HUDEP-2 (cell line): ENCODE data around the gene PTK7.
A peak's percentile ranks its signal among the peaks of the same experiment; 100 is the strongest.

ENCODE experiments used
- DNase-seq, 76 experiments: peaks; one replicate each; lab custom pipeline; 2025; ENCODE audit not compliant: unreplicated experiment in 76 of 76; lab: John Stamatoyannopoulos, UW

The PTK7 gene

DNA sequence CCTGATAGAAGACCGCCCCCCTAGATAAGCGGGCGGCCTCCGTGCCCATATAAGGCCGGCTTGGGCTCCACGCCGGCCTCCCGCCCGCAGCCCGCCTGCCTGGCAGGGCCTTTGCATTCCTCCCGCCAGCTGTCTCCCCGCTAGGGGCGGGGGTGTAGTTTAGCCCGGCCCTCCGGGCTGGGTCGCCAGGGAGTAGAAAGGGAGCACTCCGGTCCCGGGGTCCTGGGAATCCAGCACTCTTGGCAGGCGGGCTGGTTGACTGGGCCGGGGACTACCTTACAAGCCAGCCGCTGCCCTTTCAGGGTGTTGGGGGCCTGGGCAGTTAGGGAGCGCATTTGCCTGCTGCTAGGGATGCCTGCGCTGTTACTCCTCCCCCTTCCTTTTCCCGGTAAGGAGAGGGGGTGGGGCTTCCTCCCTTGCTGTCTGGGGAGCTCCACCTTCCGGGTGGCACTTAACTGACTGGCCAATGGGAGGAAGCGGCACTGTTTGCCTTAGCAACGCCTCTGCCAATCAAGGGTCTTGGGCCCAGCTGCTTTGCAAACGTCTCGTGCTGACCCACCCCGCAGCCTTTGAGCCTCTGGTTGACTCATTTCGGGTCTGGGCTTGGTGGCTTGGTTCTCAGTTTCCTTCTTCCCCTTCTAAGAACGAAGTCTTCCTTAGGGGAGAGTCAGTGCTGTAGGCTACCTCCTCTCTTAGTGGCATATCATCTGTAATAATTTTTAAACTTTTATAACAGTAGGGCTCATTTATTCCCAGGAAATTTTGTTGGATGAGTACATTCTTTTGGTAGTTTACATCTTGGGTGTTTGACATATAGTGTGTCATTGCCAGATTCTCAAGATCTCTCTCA lies 98.4 kb downstream of the PTK7 start:
- peak; percentile 86 to 100 (median 98) for DNase-seq

DNA sequence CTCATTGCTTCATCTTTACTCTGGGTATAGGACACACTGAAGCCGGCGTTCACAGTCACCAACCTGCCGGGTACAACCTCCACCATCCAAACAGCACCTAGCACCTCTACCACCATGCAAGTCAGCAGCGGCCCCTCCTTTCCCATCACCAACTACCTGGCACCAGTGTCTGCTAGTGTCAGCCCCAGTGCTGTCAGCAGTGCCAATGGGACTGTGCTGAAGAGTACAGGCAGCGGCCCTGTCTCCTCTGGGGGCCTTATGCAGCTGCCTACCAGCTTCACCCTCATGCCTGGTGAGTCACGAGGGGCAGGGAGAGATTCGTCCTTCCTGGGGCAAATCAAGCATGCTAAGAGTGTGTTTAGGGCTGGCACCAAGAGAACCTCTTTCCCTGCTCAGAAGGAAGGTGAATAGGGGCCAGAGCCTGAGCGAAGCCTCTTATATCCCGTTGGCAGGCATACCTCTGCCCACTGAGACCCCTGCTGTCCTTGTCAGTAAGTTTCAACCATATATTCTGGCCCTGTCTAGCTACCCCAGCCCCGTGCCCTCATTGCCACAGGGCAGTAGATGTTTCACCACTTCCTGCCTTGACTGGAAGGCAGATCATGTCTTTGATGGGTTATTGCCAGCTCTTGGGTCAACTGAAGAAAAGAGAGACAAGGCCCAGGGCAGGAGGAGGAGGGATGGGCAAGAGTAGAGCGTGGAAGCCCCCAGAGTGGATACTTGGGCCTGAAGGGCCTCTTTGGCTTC lies 99.7 kb downstream of the PTK7 start:
- DNase-seq = no peak

DNA sequence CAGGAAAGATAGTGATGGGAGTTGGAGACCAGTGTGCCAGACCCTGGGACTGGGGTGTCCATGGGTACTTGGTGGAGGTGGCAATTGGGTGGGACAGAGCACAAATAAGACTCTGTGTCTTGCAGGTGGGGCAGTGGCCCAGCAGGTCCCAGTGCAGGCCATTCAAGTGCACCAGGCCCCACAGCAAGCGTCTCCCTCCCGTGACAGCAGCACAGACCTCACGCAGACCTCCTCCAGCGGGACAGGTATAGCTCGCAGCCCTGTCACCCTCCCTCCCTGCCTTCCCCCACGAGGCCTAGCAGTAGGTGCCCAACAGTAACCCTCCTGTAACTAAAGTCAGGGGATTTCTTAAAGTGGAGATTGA lies 100.3 kb downstream of the PTK7 start:
- DNase-seq = no peak

DNA sequence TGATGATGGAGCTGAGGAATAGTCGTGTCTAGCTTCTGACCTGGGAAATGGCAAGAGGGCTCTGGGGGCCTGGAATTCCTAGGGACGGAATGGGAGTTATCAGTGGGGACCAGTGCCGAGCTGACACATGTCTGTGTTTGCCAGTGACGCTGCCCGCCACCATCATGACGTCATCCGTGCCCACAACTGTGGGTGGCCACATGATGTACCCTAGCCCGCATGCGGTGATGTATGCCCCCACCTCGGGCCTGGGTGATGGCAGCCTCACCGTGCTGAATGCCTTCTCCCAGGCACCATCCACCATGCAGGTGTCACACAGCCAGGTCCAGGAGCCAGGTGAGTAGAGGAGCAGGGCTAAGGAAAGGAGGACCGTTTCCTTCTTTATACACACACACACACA lies 102.0 kb downstream of the PTK7 start:
- no peak for DNase-seq

DNA sequence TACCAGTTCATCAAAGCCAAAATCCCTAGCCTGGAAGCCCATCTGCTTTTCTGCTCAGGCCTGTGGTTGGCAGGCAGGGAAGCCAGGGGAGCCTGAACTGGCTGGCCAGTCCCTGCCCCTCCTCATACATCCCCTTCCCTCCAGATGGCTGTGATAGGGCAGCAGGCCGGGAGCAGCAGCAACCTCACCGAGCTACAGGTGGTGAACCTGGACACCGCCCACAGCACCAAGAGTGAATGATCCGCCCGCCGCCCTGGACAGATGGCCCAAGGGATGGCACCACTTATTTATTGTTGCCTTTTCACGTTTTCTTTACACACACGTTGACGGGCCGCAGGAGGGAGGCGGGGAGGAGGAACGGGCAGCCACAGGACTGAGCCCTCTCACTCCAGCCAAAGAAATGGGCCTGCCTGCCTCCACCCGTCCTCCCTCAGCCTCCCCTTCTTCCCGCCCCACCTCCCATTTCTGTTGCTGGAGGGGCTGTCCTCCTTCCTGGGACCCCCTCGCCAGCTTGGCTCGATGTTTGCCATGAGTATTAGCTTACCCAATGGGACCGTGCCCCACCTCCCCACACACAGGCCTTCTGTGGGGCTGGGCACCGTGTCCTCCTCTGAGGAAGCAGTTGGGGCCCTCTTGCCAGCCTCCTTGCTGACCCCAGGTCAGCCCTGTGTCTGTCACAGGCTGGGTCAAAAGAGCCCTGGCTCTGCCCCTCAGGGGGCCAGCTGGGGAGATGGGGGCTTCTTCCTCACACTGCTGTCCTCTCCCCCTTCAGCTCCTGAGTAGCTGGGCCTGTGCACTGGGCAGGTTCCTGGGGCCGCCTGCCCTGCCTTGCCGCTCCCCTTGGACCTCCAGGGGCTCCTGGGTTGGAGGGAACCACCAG lies 103.1 kb downstream of the PTK7 start:
- no peak for DNase-seq

DNA sequence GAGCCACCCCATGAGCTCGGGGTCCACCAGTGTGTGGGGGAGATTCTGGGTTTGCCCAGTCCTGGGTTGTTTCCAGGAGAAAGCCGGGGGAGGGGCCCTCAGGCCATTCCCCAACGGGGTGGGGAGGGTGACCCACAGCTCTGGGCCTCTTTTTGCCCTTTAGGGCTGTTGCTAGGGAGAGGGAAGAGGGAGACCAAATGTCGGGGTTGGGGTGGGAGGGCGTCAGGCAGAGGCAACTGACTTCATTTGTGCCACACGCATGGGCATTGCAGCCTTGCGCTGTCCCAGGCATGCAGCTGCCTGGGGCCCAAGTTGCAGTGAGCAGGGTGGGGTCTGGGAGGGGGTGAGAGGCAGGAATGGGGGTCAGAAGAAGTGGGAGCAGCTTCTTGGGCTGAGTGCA lies 103.9 kb downstream of the PTK7 start:
- no peak for DNase-seq

DNA sequence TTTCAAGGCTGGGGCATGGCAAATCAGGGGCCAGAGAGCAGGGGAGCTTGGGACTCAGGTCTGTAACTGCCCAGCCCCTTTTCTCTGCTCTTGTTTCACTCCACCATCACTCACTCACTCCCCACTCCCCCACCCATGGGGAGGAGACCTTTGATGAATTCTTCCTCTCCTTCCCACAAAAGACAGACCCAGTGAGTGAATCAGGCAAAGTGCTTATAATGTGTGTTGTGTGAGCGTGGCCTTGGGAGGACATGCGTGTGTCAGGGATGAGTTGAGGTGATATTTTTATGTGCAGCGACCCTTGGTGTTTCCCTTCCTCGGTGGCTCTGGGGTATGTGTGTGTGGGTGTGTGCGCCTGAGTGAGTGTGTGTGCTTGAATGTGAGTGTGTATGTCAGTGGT lies 104.9 kb downstream of the PTK7 start:
- no peak for DNase-seq

DNA sequence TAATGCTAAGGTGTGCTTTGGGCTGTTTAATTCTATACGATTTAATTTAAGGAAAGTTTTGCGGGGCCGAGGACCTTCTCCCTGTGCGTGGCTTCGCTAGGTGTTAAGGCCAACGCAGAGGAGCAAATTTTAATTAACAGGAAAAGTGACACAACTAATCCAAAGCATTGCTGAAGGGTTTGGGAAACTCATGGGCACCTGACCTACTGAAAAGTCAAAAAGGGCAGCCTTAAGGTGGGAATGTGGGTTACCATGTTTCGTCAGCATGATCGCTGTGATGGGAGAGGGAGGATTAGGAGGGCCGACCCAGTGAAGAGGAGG lies 105.5 kb downstream of the PTK7 start:
- no peak for DNase-seq

DNA sequence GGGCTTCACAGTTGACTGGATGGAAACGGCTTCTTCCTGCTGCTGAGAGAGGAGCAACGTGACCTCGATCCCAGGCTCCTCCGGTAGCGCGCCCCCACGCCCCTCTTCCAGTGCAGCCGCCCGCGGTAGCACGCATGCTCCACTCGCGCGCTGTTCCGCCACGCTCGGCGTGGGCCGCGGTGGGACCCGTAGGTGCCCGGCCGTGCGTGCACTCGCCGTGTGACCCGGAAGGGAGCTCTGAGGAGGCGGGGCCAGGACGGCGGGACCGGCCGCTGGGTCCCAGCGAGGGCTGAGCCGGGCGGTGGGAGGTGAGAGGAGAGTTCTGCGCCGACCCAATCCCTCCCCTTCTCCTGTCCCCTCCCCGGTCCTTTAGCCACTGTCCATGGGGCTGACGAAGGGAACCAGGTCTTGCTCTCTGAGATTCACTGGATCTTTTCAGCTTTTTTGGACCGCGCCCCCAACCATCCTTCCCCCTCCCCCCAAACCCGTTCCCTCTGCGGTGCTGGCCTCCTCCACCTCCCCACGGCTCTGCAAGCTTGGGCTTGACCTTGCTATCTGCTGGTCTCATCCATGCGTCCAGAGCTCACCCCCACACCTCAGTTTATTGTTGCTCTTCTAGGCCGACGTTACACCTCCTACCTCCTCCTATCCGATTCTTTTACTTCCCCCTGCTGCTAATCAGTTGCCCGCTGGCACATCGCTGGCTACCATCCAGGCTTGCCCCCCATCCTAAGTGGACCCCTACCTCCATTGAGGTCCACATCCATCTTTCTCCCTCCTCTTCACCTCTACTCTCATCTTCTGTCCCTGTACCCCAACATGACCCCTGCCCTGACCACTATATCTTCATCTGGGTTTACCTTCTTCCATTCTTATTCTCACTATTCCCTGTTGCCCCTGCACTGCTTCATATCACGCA lies 106.1 kb downstream of the PTK7 start, which contains the start of gene CUL9:
Gene CUL9, plus strand, starts transcription at position 255 of the 919 bp plus-strand sequence. CDS start 2,115 bp downstream, outside the sequence.
- peak in 70 of 76 experiments; percentile 22 to 90 (median 70) for DNase-seq

DNA sequence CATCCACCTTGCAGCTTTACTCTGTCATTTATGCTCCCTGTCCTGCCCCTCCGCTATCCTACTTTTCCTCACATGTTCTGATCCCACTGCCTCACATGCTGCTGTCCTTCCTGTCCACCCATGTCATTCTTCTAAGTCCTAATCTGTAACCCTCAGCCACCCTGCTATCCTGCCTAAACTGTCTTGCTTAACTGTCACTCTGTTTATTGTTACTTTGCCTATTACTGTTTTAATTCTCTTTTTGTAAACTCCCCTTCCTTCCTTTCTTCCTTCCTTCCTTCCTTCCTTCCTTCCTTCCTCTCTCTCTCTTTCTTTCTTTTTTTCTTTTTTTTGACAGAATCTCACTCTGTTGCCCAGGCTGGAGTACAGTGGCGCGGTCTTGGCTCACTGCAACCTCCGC lies 107.3 kb downstream of the PTK7 start:
- DNase-seq = no peak

DNA sequence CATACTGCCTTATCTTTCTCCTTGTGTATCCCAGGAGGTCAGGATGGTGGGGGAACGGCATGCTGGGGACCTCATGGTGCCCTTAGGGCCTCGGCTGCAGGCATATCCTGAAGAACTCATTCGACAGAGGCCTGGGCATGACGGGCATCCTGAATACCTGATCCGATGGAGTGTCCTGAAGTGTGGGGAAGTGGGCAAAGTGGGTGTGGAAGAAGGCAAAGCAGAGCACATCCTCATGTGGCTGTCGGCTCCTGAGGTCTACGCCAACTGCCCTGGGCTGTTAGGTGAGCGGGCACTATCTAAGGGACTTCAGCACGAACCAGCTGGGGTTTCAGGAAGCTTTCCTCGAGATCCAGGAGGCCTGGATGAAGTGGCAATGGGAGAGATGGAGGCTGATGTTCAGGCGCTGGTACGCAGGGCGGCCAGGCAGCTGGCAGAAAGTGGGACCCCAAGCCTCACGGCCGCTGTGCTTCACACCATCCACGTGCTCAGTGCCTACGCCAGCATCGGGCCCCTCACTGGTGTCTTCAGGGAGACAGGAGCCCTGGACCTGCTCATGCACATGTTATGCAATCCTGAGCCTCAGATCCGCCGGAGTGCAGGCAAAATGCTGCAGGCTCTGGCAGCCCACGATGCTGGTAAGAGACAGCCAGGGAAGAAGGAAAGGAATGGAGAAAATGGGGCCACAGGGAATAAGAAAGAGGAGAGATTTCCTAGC lies 108.3 kb downstream of the PTK7 start:
- no peak for DNase-seq

DNA sequence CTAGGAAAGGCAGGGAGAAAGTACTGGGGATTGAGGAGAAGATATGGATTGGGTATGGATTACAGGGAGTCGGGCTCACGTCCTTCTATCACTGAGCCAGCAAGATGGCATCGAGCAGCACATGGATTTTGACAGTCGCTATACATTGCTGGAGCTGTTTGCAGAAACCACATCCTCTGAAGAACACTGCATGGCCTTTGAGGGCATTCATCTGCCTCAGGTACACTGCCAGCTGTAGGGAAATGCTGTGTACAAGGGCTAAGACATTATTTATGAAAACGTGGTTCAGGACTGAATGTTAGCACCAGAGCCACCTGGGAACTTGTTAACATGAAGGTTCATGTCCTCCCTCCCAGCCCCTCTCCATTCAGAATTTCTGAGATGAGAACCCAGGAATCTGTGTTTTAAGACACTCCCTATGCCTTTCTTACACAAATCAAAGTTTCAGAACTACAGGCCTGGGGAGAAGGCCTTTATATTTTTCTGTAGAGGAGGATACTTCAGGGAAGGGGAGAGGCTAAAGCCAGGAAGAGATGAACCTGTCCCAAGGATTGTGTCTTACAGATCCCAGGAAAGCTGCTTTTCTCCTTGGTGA lies 109.4 kb downstream of the PTK7 start:
- DNase-seq = no peak

DNA sequence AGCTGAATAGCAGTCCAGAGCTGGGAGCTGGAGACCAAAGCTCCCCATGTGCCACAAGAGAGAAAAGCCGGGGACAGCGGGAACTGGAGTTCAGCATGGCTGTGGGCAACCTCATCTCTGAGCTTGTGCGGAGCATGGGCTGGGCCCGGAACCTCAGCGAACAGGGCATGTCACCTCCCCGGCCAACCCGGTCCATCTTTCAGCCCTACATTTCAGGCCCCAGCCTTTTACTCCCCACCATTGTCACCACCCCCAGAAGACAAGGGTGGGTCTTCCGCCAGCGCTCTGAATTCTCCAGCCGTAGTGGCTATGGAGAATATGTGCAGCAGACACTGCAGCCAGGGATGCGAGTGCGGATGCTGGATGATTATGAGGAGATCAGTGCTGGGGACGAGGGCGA lies 109.9 kb downstream of the PTK7 start:
- no peak for DNase-seq

DNA sequence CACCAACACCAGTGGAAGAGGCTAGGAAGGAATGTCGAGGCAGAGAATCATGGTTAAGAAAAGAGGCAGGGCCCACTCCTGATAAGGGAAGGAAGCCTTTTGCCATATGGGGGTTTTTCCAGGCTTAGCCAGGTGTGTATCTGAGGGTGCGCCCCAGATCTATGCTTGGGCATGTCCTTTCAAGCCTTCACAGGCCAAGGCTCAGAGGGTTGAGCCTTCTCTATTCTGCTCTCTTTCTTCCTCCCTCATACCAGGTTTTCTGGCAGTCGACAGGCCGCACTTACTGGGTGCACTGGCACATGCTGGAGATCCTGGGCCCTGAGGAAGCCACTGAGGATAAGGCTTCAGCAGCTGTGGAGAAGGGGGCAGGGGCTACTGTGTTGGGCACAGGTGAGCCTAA lies 110.6 kb downstream of the PTK7 start:
- DNase-seq = no peak

DNA sequence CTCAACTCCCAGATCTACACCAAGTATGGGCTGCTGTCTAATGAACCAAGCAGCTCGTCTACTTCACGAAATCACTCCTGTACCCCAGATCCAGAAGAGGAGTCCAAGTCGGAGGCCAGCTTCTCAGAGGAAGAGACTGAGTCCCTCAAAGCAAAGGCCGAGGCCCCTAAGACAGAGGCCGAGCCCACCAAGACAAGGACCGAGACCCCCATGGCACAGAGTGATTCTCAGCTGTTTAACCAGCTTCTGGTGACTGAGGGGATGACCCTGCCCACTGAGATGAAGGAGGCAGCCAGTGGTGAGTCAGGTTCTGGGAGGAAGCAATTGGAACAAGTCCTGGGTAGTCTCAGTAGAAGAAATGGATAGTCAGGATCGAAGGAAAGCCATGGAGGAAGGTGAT lies 111.7 kb downstream of the PTK7 start:
- no peak for DNase-seq

DNA sequence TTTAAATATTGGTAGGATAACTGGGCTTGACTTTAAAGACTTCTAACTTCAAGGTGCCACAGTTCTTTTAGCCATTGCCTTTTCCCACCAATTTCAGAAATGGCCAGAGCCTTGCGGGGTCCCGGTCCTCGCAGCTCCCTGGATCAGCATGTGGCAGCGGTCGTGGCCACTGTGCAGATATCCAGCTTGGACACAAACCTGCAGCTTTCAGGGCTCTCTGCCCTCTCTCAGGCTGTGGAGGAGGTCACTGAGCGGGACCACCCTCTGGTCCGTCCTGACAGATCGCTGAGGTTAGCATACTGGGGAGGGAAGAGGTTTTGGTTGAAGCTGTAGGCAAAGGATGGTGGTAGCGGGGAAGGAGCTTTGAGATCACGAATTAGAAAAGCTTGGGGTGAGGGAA lies 112.3 kb downstream of the PTK7 start:
- no peak for DNase-seq

DNA sequence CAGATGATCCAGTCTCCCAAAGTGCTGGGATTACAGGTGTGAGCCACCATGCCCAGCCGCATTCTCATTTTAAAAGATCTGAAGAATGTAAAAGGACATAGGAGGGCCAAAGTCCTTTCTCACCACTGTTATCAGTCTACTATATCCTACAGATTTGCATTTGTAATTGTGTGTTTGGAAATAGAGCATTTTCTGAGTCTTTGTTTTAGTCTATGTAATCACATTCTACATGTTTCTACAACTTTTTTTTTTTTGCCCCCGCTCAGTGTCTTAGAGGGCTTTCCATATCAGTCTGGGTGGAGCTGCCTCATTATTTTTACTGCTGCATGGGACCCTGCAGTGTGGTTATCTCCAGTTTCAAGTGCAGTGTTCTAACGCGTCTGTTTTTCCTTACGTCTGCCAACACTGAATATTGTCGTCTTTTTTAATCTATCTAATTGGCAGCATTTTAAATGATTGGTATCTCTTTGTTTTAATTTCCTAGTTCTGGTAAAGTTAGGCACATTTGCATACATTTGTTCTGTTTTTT lies 113.7 kb downstream of the PTK7 start:
- peak in 12 of 76 experiments; percentile 15 to 54 (median 34) for DNase-seq

DNA sequence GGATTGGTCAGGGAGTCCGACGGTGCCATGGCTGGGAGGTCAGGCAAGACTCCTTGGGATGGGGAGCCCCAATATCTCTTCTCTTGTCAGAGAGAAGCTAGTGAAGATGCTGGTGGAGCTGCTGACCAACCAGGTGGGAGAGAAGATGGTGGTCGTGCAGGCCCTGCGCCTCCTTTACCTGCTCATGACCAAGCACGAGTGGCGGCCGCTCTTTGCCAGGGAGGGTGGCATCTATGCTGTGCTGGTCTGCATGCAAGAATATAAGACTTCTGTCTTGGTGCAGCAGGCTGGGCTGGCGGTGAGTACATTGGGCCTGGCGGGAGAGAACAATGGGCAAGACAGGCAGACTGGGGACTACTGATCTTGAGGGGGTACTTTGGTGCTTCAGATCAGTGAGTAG lies 116.8 kb downstream of the PTK7 start:
- DNase-seq = no peak

DNA sequence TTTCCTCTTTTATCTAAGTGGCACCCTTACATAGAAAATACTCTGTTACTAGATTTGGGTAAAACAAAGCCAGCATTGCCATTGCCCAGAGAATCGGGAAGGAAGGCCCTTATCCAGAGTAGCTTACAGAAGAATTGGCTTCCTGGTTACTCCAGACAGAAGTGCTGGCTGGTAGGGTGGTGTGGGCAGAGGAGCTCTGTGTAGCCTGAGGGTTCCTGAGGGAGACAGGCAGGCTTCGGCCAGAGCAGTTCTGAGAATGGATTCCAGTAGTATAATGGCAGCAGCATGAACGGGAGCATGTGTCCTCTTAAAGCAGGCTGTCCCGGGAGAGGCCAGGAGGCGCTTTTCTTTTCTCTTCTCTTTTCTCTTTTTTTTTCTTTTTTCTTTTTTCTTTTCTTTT lies 117.8 kb downstream of the PTK7 start:
- no peak for DNase-seq
